NCI-H748 (cell line): ENCODE data around the gene CA11.

Experiments
- DNase-seq: peaks from one replicate; lab custom pipeline; 2025; ENCODE audit not compliant: unreplicated experiment; lab: John Stamatoyannopoulos, UW

The CA11 gene

GRCh38 chr19:48614436-48615230, 31.4 kb downstream of the CA11 start, which contains the start of gene FAM83E:
TSS of gene FAM83E (minus strand) at chr19:48615076. CDS start at chr19:48613372, 1,704 bp downstream.
- DNase-seq, result peak; percentile 83

GRCh38 chr19:48613852-48614435, 32.0 kb downstream of the CA11 start:
- DNase-seq, result no peak

DNA sequence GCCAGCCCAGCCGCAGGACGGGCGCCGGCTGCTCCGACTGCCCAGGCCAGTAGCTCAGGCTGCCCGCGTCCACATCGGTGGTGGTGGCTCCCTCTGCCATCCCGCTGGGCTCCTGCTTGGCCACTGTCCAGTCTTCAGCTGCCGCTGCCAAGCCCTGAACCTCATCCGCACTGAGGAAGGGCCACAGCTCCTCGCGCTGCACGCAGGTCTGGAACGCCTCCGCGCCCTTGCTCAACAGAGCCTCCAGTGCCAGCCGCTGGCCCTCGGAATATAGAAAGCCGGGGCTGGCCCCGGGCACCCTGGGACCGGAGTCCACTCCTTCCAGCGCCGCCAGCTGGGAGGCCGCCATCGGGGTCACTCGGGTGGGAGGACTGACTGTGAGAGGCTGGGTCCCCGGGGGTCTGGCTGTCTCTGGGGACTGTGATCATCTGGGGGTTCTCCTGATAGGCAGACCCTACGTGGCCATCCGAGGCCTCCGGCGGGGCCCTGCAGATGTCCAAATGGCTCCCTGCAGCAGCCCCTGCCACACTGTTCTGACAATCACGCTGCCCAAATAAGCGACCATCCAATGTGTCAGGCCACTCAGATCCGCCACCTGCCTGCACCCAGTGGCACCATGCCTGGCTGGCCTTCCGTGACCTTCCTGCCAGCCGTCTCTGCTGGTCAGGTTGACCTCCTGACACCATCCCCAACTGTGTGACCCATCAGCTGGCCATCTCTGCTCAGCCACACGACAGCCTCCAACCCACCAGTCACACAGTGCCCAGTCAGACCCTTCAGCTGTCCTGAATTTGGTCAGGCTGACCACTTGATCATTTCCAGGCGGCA, 32.7 kb downstream of the CA11 start:
- no peak for DNase-seq

DNA sequence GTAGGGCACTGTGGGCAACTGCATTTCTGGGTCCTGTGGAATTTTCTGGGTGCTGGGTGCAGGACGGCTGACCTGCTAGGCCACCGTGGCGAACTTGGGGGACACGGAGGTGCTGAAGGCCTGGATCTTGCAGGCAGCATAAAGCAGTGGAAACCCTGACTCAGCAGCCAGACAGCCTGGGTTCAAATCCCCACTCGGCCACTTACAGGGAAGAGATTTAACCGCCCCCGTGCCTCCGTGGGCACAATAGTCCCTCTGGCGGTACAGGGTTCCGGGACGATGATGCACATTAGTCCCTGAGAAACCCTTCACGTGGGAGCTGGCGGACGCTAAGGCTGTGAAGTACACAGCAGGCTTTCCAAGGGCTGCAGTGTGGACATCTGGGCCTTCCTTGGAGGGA, 34.1 kb downstream of the CA11 start:
- no peak for DNase-seq

DNA sequence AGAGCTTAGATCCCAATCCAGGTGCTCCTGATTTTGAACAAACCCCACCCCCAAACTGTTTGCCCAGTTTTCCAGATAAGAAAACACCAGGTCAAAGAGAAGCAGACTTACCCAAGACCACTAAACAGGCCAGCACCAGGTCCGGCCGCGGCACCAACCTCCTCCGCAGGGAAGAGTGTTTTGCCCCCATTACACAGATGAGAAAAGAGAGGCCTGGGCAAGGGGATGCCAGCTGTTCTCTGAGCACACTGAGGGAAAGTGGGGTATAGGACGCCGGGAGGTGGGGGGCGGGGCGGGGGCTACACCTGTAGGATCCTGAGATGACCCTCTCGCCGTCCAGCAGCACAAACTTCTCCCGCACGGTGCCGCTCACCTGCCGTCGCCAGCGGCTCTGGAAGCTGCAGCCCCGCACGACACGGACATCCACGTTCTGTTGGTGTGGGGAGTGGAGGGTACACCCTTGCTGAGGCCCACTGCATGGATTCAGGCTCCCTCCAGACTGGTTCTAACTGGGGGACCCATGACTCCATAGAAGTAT, 36.3 kb downstream of the CA11 start:
- no peak for DNase-seq

GRCh38 chr19:48608798-48609263, 37.2 kb downstream of the CA11 start:
- DNase-seq, result peak; percentile 80

- no peak for DNase-seq
Measured at GRCh38 chr19:48607359-48607755, 38.6 kb downstream of the CA11 start.

DNA sequence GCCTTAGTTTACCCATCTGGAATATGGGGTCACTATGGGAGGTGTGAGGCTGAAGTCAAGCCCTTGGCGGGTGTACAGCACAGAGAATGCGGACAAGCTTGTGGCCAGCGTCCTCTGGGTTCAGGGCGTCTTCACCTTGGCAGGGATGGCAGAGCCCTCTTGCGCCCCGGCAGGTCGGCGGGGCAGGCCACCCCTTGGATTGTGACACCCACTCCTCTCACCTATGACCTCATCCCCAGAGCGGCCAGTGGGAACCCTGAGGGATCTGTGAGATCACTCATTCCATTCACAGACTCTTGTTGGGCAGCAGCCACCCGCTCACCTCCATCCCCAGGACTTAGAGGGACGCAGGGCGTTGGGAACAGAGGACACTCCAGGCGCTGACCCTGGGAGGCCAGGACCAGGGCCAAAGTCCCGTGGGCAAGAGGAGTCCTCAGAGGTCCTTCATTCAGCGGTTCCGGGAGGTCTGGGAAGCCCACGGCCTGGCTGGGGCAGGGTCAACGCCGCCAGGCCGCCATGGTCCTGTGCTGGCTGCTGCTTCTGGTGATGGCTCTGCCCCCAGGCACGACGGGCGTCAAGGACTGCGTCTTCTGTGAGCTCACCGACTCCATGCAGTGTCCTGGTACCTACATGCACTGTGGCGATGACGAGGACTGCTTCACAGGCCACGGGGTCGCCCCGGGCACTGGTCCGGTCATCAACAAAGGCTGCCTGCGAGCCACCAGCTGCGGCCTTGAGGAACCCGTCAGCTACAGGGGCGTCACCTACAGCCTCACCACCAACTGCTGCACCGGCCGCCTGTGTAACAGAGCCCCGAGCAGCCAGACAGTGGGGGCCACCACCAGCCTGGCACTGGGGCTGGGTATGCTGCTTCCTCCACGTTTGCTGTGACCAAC, 39.3 kb downstream of the CA11 start, which contains the start of gene SPACA4:
Gene SPACA4 (plus strand): TSS at position 280 of the 896 bp plus-strand sequence. CDS start 237 bp downstream, at position 517.
- no peak for DNase-seq

GRCh38 chr19:48603850-48604249, 42.1 kb downstream of the CA11 start:
- DNase-seq, result no peak

DNA sequence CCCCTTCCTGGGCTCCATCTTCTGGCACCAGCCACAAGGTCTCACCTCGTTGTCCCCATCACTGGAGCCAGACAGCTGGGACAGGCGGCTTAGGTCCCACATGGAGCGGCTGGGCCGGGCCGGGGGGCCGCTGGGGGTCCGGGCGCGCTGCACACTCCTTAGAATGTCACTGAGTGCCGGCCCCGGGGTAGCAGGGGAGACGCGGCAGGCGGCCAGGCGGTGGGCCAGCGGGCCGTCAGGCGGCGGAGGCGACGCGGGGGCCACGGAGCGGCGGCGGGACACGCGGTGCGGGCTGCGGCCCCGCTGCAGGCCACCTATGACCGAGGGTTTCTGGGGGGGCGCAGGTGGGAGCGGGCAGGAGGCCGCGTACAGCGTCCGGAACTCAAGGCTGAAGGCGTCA, 42.5 kb downstream of the CA11 start:
- DNase-seq, result no peak

GRCh38 chr19:48603001-48603400, 43.0 kb downstream of the CA11 start:
- DNase-seq, result no peak

DNA sequence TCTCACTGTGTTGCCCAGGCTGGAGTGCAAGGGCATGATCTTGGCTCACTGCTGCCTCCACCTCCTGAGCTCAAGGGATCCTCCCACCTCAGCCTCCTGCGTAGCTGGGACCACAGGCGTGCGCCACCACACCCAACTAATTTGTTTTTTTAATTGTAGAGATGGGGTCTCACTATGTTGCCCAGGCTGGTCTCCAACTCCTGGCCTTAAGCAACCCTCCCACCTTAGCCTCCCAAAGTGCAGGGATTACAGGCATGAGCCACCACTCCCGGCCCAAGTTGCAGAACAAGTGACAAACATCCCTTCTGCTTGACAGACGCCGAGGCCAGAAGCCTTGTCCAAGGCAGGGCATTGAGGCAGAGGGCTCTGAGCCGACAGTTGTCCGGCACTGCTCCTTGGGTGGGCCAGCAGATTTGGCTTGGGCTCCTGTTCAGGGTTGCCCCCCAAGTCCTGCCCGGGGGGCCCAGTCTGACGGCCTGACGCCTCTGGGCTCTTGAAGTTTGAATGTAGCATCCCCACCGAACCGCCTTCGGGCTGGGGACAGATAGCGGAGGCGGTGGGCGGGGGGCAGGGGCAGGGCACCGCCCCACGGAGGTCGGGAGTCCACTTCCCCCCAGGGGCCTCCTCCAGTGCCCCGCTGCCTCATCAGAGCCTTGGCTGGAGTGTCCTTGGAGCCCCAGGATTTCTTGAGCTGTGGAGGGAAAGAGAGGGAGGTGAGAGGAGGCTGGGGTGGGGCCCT, 45.1 kb downstream of the CA11 start:
- no peak for DNase-seq

DNA sequence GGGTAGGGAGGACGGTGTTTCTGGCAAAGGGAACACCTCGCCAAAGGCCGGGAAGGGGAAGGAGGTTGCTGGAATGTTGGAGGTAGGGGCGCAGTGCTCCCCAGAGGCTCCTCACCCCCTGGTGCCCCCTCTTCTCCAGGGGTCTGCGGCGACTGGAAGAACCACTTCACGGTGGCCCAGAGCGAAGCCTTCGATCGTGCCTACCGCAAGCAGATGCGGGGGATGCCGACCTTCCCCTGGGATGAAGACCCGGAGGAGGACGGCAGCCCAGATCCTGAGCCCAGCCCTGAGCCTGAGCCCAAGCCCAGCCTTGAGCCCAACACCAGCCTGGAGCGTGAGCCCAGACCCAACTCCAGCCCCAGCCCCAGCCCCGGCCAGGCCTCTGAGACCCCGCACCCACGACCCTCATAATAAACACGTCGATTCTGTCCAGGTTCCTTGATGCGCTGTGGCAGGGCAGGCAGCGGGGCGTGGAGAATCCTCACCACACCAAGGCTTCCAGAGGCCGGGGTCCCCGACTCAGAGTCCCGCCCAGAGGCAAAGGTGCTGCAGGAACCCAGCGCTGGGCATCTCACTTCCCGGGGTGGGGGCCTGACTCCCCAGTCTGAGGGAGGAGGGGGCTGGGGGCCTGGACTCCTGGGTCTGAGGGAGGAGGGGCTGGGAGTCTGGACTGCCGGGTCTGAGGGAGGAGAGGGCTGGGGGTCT, 46.8 kb downstream of the CA11 start:
- DNase-seq, result no peak

DNA sequence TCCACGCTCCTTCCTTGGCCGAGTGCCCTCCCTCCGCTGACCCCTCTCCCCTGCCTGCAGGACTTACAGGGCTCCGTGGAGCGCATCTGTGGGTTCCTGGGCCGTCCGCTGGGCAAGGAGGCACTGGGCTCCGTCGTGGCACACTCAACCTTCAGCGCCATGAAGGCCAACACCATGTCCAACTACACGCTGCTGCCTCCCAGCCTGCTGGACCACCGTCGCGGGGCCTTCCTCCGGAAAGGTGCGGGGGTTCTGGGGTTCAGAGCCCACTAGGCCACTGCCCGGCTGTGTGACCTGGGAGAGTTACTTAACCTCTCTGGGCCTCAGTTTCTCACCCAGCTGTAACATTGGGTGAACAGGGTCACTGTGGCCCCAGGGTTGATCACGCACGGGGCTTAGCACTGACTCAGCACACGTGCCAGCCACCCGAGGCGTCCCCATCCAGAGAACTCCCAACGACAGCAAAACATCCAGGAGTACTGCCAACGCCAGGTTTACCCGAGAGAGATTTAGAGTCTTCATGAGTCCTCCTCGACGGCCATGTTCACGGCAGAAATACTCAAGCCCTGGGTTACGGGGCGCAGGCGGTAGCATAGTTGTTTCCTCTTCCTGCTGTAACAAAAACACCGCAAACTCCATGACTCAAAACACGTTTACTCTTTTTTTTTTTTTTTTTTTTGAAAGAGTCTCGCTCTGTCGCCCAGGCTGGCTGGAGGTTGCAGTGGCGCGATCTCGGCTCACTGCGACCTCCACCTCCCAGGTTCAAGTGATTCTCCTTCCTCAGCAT, 49.1 kb downstream of the CA11 start:
- DNase-seq, result no peak

GRCh38 chr19:48596237-48596636, 49.8 kb downstream of the CA11 start:
- no peak for DNase-seq

DNA sequence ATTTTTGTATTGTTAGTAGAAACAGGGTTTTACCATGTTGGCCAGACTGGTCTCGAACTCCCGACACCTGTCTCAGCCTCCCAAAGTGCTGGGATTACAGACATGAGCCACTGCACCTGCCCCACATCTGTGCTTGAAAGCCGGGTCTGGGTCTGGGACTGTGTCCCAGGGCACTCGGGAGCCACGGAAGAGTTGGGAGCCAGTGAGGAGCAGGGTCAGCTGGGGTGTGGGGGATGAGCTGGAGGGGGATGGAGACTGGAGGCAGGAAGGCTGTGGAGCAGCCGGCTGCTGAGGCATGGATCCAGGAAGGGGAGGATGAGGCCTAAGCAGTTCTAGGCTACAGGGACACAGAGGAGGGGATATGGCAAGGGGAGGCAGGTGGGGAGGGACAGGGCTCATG, 50.2 kb downstream of the CA11 start:
- no peak for DNase-seq

DNA sequence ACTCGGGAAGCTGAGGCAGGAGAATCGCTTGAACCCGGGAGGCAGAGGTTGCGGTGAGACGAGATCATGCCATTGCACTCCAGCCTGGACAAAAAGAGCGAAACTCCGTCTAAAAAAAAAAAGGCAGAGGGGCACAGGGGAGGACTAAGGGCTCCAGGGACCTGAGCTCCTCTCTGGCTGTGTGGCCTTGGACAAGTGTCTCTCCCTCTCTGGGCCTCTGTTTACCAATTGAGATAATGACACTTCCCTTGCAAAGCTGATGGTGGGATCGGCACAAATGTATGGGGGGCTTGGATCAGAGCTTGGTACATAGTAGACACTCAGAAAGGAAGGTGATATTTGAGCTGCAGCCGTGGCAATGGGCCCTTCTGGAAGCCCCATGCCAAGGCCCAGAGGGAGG, 50.8 kb downstream of the CA11 start:
- DNase-seq, result no peak

DNA sequence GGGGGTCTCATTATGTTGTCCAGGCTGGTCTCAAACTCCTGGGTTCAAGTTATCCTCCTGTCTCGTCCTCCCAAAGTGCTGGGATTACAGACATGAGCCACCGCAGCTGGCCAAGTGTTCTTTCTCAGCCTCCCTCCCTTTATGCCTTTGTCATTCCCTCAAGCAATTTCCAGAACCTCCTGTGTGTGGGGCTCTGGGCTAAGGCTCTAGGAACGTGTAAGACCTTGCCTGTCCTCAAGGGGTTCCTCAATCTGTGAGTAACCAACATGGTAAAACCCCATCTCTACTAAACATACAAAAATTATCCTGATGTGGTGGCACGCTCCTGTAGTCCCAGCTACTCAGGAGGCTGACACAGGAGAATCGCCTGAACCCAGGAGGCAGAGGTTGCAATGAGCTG, 55.0 kb downstream of the CA11 start:
- DNase-seq, result no peak
